Uterus (tissue), 2 donors: ENCODE measurements around the gene SRCAP.

ENCODE experiments used
- POLR2A ChIP-seq, 2 donors: fragments of 450-650 bp; IDR thresholded peaks; one replicate each; pipeline ENCODE4 v1.6.1; 2016; ENCODE audit warnings: antibody characterized with exemption in 2 of 2, mild to moderate bottlenecking in 1 of 2, moderate library complexity in 1 of 2
- TF ChIP-seq, protein P1 (sequence below), 4 experiments: fragments of 200-600 bp in 2 of 4; fragments of 450-650 bp in 2 of 4; sonication (generic) in 2 of 4; IDR thresholded peaks; one replicate each; pipeline ENCODE4 v1.5.1; 2016 to 2019; ENCODE audit warnings: antibody characterized with exemption in 4 of 4, mild to moderate bottlenecking in 2 of 4, moderate library complexity in 1 of 4

DNA sequence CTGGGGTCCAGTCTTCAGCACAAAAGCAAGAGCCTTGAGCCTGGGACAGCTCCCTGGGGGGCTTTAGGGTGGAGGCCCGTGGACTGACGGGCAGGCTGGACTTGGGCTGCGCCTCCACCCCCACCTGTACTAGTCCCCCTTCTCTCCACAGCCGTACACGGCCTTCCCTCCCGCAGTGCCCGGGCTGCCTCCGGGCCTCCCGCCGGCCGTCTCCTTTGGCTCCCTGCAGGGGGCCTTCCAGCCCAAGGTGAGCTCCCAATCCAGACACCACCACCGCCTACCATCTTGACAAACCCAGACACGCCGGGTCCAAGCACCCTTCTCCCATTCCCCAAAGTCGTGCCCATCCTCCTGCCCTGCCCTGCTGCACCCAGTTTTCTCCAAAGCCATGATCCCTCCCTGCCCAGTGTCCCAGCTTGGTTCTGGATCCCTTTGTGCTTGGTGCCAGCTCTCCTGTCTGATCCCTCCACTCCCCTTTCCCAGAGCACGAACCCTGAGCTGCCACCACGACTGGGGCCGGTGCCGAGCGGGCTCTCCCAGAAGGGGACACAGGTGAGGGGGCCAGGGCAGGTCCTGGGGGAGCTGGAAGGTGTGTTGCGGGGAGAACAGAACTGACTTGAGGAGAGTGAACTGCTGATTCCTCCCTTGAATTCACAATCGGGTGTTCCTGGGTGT lies 33.7 kb upstream of the SRCAP start:
- TF ChIP-seq, protein P1, sequence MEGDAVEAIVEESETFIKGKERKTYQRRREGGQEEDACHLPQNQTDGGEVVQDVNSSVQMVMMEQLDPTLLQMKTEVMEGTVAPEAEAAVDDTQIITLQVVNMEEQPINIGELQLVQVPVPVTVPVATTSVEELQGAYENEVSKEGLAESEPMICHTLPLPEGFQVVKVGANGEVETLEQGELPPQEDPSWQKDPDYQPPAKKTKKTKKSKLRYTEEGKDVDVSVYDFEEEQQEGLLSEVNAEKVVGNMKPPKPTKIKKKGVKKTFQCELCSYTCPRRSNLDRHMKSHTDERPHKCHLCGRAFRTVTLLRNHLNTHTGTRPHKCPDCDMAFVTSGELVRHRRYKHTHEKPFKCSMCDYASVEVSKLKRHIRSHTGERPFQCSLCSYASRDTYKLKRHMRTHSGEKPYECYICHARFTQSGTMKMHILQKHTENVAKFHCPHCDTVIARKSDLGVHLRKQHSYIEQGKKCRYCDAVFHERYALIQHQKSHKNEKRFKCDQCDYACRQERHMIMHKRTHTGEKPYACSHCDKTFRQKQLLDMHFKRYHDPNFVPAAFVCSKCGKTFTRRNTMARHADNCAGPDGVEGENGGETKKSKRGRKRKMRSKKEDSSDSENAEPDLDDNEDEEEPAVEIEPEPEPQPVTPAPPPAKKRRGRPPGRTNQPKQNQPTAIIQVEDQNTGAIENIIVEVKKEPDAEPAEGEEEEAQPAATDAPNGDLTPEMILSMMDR (IDR thresholded peaks at IDR 0.05), result no peak
- TF ChIP-seq POLR2A (IDR thresholded peaks at IDR 0.05), result no peak
